Left ventricle myocardium inferior (tissue), 1 donor: ENCODE results near the gene SVIL. TPM values are rescaled to one million over a fixed set of nuclear protein-coding genes. Genes with fewer than 3 reads are reported as not detected.

Experiments
- DNase-seq: peaks from one replicate; pipeline ENCODE4 v3.0.0-alpha.2; 2020
- H3K27ac ChIP-seq: fragments of 200-600 bp; replicated peaks from 2 replicates; pipeline ENCODE4 v1.8.0; 2021
- H3K27me3 ChIP-seq: fragments of 200-600 bp; 2 replicates; pipeline ENCODE4 v1.8.0; 2021; ENCODE audit warnings: low read depth
- H3K36me3 ChIP-seq: fragments of 200-600 bp; 2 replicates; pipeline ENCODE4 v1.8.0; 2021
- H3K4me1 ChIP-seq: fragments of 200-600 bp; 2 replicates; pipeline ENCODE4 v1.8.0; 2021
- H3K4me3 ChIP-seq: fragments of 200-600 bp; 2 replicates; pipeline ENCODE4 v1.8.0; 2021; ENCODE audit warnings: mild to moderate bottlenecking, moderate library complexity
- H3K9me3 ChIP-seq: fragments of 200-600 bp; replicated peaks from 2 replicates; pipeline ENCODE4 v1.8.0; 2021
- intact Hi-C: fragments of 100-400 bp; cut with micrococcal nuclease; formaldehyde crosslinking; loops from one replicate; pipeline ENCODE4 v1.11.0; 2022
- long read RNA-seq: library from polyadenylated mRNA; unstranded; transcript quantifications from one replicate; pipeline ENCODE4 v2.0.0, GENCODE V29; 2021
- total RNA-seq: library from RNA; stranded (reverse); fragmentation: NEBNext Ultra II Directional; extraction: Animal tissue kit (Norgen Biotek cat#: 25700); gene quantifications from one replicate; pipeline ENCODE4 v1.2.1, GENCODE V29; 2021
- TF ChIP-seq, protein P1 (sequence below): fragments of 200-600 bp; IDR thresholded peaks from 2 replicates; pipeline ENCODE4 v1.8.0; 2021; ENCODE audit warnings: antibody characterized with exemption, mild to moderate bottlenecking, borderline replicate concordance
- donor health status: DM: no; HTN: yes; CAD: no; lungs with severe emphysema.

SVIL gene
- total RNA-seq: 403 TPM
- long read RNA-seq, partial matches to known transcripts: 248 of 296 reads
- long read RNA-seq, other reads (novel, unspliced or antisense): 45 of 296 reads

DNA sequence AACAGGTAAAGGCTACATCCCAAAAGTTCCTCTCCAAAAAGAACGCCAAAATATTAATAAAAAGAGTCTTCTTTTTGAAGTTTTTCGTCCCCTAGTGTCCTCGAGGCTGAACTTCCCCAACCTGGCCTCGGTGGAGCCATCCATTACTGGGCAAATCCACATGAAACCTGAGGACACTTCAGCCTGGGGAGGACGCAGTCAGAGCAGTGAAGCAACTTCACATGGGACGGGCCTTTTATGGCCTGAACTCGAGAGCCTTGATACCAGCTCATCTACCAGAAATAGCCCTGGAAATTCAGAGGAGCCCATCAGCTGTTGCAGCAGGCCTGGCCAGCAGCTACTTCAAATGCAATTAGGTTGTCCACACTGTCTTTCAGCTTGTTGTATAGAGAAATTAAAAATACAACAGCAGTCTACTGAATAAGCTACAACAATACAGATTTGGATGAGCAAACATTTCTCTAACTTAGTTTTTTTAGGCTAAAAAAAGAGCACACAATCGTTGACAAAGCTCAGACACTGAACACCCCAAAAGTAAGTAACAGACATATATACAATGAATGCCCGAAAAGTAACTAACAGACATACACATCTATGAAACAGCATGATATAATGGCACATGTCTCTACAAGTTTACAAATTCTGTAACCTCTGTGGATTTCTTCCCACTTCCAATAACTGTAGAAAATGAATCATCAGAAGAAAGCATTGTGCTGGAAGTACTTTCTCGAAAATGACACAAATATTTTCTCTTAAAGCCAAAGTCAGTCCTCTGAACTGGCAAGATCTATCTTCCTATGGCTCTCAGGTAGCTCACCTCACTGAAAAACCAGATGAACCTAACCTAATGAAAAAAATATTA lies at the start of gene SVIL:
Gene SVIL, minus strand, starts transcription at position 208 of the 862 bp plus-strand sequence. CDS start 79,913 bp downstream, outside the sequence.
- Histone ChIP-seq H3K4me3 (peak within 1 kb of the TSS; percentile 64), H3K27ac (peak within 1 kb of the TSS; percentile 89), H3K9me3 (no peaks in the 10 kb centered on the region), H3K4me1 (peaks cover 41% of the 10 kb centered on the region), H3K27me3 (no peaks in the 10 kb centered on the region), H3K36me3 (no peaks in the 10 kb centered on the region)
- TF ChIP-seq, protein P1, sequence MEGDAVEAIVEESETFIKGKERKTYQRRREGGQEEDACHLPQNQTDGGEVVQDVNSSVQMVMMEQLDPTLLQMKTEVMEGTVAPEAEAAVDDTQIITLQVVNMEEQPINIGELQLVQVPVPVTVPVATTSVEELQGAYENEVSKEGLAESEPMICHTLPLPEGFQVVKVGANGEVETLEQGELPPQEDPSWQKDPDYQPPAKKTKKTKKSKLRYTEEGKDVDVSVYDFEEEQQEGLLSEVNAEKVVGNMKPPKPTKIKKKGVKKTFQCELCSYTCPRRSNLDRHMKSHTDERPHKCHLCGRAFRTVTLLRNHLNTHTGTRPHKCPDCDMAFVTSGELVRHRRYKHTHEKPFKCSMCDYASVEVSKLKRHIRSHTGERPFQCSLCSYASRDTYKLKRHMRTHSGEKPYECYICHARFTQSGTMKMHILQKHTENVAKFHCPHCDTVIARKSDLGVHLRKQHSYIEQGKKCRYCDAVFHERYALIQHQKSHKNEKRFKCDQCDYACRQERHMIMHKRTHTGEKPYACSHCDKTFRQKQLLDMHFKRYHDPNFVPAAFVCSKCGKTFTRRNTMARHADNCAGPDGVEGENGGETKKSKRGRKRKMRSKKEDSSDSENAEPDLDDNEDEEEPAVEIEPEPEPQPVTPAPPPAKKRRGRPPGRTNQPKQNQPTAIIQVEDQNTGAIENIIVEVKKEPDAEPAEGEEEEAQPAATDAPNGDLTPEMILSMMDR: peak; percentile 40
- intact Hi-C loops: no loop called here
- peak; percentile 64 for DNase-seq

GRCh38 chr10:29681676-29682448 lies 47.1 kb upstream of the SVIL start:
- TF ChIP-seq, protein P1: no peak
- intact Hi-C loops: no loop called here
- H3K27me3 ChIP-seq: no peaks in the 10 kb centered on the region
- DNase-seq: no peak
- H3K4me1 ChIP-seq: peaks cover 9% of the 10 kb centered on the region
- H3K27ac ChIP-seq: no peak overlapping the region
- peaks cover 12% of the 10 kb centered on the region for H3K36me3 ChIP-seq
- H3K4me3 ChIP-seq: no peak overlapping the region
- H3K9me3 ChIP-seq: no peaks in the 10 kb centered on the region

- intact Hi-C loops: no loop called here
- peaks cover 1% of the 10 kb centered on the region for H3K36me3 ChIP-seq
- H3K4me3 ChIP-seq: no peak overlapping the region
- H3K27me3 ChIP-seq: no peaks in the 10 kb centered on the region
- no peak overlapping the region for H3K27ac ChIP-seq
- no peak for DNase-seq
- peaks cover 9% of the 10 kb centered on the region for H3K4me1 ChIP-seq
- TF ChIP-seq, protein P1: no peak
- peaks cover 2% of the 10 kb centered on the region for H3K9me3 ChIP-seq
These were observed 45.3 kb upstream of the SVIL start for GRCh38 chr10:29680091-29680490.

- DNase-seq: no peak
- Histone ChIP-seq H3K4me1 (peaks cover 4% of the 10 kb centered on the region), H3K27ac (no peak overlapping the region), H3K9me3 (peaks cover 9% of the 10 kb centered on the region), H3K36me3 (no peaks in the 10 kb centered on the region), H3K4me3 (no peak overlapping the region), H3K27me3 (no peaks in the 10 kb centered on the region)
- TF ChIP-seq, protein P1: no peak
- intact Hi-C loops: no loop called here
These were observed 42.0 kb upstream of the SVIL start for GRCh38 chr10:29676732-29677131.

DNA sequence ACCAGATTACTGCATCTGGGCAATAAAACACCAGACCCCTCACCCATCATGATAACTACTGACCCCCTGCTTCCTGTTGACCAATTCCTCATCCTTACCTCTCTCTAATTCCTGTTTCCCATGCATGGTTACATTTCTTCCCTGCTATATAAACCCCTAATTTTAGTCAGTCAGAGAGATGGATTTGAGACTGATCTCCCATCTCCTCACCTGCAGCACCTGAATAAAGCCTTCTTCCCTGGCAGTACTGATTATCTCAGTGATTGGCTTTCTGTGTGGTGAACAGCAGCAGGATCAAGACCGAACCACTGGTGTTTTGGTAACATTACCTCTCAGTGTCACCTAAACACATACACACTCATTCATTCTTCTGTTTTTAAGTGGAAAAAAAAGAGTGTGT lies 41.2 kb upstream of the SVIL start:
- intact Hi-C loops: no loop called here
- no peak overlapping the region for H3K27ac ChIP-seq
- TF ChIP-seq, protein P1: no peak
- H3K9me3 ChIP-seq: peaks cover 9% of the 10 kb centered on the region
- H3K4me1 ChIP-seq: no peaks in the 10 kb centered on the region
- no peak for DNase-seq
- no peaks in the 10 kb centered on the region for H3K27me3 ChIP-seq
- no peaks in the 10 kb centered on the region for H3K36me3 ChIP-seq
- H3K4me3 ChIP-seq: no peak overlapping the region
